Left lobe of liver (tissue), 2 donors: ENCODE measurements around the gene RAP1B. TPM values are rescaled to one million over a fixed set of nuclear protein-coding genes. Genes with fewer than 3 reads are reported as not detected.

Experiments
- ATAC-seq: fragments of 200-7000 bp; cut with Tn5 transposase; one replicate; pipeline ENCODE4 v1.9.1; 2020; ENCODE audit warnings: mild to moderate bottlenecking, moderate library complexity
- DNase-seq: peaks from one replicate; pipeline ENCODE4 v3.0.0-alpha.2; 2020; ENCODE audit warnings: low spot score
- total RNA-seq: library from RNA; stranded (reverse); gene quantifications from one replicate; pipeline ENCODE4 v1.2.1, GENCODE V29; 2021
- donor health status: DM: no; HTN: no; CAD: no; lungs with moderate emphysema.
- donor health status: DM: no; HTN: yes; CAD: no.

The RAP1B gene
- total RNA-seq = 48.1 TPM

DNA sequence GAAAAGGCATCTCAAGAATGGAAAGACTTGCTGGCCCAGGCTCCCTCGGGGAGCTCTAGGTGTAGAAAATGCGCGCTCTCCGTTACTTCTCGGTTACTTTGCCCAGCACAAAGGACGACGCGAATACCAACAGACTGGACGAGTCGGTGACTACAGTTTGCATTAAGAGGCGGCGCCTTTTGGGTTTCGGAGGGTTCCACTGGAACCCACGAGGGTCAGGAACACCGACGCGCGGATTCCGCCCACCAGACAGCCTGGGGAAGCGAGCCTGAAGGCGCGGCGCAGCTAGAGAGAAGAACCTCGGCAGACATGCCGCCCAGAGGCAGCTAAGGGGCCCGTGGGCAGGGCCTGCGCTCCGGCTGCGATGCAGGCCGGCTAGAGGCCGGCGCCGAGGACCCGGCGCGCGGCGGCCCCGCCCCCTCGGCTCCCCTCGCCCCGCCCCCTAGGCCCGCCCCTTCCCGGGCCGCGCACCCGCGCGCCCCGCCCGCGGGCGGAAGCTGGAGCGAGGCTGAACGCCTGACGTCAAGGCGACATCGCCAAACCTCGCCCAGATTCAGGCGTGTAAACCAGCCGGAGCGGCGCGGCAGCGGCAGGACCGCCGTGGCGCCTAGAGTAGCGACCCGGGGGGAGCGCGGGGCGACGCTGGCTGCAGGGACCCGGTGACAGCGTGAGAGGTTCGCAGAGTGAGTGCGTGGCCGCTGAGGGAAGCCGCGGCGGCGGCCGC lies at the start of gene RAP1B:
Gene RAP1B (plus strand): TSS at position 530 of the 724 bp plus-strand sequence. CDS start 37,826 bp downstream, outside the sequence.
- ATAC-seq (peak; percentile 94), DNase-seq (peak; percentile 93)

DNA sequence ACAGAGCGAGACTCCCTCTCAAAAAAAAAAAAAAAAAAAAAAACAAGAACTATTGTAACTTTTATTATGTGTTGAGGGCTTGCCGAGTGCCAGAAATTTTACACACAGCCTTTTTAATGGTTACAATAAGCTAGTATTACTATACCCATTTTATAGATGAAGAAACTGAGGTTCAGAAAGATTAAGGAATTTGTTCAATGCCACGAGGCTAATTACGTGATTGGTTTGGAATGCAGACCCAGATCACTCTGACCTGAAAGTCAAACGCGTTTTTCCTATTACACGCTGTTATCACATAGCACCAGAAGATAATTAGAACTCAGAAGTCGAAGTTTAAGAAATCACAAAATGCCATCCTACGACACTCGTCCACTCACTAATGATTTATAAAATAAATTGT lies 48.9 kb upstream of the RAP1B start:
- DNase-seq (no peak), ATAC-seq (no peak)

DNA sequence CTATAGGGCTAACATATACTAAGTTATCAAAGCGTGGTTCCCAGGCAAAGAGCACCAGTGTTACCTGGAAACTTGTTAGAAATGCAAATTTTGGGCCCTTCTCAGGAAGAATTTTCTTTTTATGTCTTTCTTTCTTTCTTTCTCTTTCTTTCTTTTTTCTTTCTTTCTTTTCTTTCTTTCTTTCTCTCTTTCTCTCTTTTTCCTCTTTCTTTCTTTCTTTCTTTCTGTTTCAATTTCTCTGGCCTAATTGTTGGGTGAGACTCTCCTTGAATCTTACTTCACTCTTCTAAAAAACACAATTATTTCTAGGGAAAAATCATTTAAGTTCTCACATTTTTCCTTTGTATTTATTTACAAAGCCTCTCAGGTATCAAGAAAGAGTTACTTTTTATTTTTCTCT lies 46.5 kb upstream of the RAP1B start:
- no peak for DNase-seq
- ATAC-seq = no peak

DNA sequence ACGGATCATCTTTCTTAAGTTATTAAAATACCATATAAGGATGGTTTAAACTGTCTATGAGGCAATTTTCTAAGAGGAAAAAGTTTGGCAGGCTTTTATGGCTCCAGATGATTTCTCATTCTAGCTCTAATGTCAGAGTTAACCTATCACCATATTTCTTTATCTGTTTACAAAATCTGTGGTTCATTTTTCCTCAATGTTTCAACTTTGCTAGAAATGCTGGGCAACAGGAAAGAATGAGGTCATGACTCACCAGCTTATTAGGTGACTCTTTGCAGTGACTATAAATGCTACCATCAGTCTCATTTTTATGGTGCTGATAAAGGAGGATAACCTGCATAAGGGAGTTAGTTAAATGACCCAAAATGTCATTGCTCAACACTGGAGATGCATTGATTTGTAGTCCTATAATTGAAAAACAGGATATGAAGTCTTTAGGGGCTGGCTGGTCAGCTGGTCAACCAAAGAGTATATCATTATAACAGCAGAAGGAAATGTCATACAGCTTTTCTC lies 45.3 kb upstream of the RAP1B start:
- DNase-seq (no peak), ATAC-seq (no peak)

DNA sequence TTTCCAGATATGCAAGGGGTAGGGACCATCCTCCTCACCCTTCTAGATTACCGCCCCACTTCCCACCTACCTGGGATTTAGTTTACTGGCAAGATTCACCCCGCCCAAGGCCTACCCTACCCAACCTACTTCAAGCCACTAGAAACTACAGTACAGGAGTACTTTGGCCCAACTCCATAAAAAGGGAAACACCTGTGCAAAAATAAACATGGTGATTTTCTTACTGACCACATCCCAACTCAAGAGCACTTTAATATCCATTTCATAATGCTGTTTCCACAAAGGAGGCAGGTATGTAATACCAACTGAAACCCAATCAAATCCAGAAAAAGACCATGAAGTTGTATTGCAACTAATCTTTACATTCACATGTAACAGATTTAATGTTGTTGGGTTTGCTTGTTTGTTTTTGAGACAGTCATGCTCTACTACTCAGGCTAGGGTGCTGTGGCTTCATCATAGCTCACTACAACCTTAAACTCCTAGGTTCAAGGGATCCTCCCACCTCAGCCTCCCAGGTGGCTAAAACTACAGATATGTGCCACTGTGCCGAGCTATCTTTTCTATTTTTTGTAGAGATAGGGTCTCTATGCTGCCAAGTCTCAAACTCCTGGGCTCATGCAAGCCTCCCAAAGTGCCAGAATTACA lies 41.7 kb upstream of the RAP1B start:
- DNase-seq = no peak
- no peak for ATAC-seq

DNA sequence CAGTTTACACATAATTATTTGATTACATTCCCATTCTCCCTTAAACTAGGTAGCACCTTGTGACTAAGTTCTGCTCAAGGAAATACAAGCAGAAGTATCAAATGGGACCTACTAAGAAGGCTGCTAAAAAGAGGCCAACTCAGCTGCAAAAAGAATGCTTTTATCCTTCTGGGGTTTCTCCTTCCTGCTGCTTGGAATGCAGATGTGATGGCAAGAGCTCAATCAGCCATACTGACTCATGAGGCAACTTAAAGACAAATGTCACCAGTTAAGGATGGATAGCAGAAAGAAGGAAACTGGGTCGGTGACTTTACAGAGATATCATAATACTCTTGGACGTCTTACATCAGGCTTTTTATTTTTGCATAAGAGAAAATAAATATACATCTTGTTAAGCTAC lies 38.0 kb upstream of the RAP1B start:
- no peak for ATAC-seq
- no peak for DNase-seq

DNA sequence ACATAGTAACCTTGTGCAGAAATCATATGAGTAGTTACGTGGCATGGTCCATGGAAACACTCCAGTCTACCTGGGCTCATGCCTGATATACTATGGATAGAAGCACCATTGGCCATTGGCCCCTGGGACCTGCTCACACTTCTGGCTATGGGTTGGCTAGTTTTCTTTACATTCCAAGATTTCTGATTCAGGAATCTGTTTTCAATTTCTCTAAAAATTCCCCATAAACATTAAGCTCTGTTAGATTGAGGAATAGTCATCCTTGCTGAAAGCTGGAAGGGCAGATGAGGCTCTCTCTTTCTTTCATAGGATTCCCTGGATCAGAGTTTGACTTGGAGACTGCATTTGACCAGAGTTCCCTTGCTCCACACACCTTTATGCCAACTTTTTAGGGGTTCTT lies 37.3 kb upstream of the RAP1B start:
- ATAC-seq (no peak), DNase-seq (no peak)

DNA sequence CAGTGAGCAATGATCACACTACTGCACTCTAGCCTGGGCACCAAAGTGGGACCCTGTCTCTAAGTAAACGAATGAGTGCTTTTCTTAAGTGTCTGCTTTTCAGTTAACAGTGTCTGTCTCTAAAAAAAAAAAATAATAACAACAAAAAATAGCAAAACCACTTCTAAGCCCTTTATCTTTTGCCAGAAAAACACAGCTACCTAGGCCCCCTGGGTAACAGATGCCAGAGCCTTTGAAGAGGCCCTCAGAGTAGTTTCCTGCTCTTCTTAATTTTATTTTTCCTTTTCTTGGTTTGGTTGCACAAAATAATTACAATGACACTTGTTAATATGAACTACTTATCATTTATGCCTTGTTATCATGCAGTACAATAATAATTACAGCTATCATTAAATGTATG lies 32.8 kb upstream of the RAP1B start:
- no peak for ATAC-seq

DNA sequence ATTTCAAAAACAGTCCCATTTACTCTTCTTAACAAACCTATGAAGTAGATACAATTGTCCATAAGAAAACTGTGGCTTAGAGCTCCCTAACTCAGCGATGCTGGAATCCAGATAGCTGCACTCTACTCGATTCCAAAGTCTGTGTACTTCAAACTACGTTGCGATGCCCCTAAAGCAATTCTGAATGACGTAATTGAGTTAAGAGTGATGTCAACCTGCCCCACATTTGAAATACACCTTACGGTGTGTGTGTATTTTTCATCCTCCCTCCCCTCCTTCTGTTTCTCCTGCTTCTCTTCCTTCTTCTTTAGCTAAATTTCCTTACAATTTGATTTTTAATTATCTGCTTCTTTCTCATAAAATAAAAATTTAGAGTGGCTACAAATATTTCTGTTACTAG lies 31.9 kb upstream of the RAP1B start:
- ATAC-seq = no peak

More for the DNA sequence above, 32.8 kb upstream of the RAP1B start:
- no peak for DNase-seq

DNA sequence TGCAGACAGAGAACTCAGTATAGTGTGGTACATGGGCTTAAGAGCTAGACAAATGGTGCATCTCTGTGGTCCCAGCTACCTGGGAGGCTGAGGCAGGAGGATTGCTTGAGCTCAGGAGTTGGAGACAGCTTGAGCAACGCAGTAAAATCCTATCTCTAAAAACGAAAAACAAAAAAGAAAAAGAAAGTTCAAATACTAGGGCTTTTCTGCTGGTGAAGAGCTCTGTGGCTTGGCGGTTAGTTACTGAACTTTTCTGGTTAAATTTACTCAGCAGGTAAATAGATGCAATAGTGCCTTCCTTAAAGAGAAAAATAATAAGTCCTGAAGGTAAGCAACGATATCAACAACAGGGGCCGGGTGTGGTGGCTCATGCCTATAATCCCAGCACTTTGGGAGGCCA lies 31.4 kb upstream of the RAP1B start:
- DNase-seq (no peak), ATAC-seq (no peak)

More for the DNA sequence above, 31.9 kb upstream of the RAP1B start:
- DNase-seq = no peak

DNA sequence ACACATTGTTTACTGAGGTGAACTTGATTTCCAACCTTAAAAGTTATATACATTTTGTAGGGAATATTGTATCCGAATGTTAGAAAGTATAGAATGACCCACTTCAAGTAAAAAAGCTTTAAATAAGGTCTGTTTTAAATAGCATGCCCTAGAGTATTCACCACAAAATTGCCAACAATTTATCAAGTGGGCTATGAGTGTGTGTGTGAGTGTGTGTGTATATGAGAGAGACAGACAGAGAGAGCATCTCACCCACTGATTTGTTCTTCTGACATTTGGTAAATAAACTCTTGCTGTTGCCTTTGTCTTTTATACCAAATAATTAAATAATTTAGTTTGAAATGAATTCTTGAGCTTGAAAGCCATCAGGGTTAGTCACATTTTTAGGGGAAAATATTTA lies 29.8 kb upstream of the RAP1B start:
- ATAC-seq (no peak), DNase-seq (no peak)

DNA sequence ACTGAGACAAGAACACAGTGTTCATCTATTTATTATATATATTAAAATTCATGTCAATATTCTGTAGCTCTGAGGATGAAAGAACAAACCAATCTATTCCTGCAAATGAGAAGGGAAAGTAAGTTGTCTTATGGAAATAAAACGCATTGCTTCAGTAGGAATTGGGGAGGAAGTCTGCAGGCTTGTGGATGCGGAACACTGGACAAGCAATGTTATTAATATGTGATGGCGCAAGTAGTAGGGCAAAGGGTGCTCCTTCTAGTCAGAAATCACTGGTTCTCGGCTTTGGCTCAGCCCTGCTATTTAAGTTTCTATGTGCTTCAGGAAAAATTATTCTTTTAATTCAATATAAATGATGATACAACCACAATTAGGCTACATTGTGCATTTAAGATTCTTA lies 28.8 kb upstream of the RAP1B start:
- ATAC-seq (no peak), DNase-seq (no peak)

DNA sequence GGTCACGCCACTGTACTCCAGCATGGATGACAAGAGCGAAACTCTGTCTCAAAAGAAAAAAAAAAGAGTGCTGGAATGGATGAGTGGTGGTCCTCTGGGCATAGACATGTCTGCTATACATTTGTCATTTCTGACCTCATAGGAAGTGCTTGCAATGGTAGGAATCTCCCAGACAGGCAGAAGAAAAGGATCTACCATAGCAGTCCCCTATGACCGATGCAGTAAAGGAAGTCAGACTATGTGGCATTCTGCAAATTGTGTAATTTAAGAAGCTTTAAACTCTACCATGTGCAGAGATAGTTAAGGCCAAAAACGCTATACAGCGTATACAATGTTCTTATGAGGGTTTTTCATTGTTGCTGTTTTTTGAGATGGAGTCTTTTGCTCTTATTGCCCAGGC lies 24.7 kb upstream of the RAP1B start:
- no peak for ATAC-seq
- DNase-seq = no peak

DNA sequence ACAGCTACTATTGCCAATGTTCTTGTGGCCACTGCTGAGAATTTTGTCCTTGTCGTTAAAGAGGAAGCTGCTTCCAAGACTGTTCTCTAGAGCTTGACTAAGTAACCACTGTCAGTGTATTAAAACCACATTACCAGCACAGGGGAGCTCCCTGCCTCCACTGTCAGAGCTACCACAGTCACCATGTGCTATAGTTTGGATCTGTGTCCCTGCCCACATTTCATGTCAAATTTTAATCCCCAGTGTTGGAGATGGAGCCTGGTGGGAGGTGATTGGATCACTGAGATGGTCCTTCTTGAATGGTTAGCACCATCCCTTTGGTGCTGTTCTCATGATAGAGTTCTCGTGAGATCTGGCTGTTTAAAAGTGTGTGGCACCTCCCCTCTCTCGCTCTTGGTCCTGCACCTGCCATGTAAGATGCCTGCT lies 23.2 kb upstream of the RAP1B start:
- ATAC-seq = no peak
- DNase-seq = no peak

DNA sequence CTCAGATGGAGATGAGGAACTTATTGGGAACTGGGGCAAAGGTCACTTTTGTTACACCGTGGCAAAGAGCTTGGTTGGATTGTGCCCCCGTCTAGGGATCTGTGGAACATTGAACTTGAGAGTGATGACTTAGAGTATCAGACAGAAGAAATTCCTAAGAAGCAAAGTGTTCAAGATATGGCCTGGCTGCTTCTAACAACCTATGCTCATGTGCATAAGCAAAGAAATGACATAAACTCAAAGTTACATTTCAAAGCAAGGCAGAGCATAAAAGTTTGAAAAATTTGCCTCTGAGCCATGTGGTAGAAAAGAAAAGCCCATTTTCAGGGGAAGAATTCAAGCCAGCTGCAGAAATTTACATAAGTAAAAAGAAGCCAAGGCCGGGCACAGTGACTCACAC lies 21.5 kb upstream of the RAP1B start:
- no peak for DNase-seq
- no peak for ATAC-seq

DNA sequence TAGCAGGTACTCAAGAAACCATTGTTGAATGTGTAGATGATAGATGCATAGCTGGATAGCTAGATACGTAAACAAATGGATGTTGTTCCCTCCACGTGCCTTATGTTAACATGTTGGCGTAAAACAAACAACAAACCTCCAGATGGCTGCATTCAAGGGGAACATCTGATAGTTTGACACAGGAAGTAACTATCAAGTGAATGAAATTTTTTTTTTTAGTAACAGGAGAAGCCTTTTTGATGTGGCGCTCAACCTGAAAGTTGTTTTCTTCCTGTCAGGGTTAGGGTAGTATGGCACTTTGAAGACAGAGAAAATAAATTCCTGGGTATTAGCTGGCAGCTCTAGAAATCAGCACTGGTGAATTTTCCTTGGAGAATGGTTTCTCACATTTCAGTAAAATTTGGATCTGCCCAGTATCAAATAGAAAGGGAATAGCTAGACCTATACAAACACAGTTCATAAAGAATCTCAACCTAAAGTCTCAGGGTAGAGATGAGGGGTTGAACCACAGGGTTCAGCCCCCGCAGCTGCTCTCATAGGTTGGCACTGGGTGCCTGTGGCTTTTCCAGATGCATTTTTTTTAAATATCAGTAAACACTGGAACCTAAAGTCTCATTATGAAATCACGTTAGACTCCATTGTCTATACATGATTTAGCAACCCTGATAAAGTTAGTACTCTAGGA lies 18.8 kb upstream of the RAP1B start:
- no peak for ATAC-seq
- no peak for DNase-seq

DNA sequence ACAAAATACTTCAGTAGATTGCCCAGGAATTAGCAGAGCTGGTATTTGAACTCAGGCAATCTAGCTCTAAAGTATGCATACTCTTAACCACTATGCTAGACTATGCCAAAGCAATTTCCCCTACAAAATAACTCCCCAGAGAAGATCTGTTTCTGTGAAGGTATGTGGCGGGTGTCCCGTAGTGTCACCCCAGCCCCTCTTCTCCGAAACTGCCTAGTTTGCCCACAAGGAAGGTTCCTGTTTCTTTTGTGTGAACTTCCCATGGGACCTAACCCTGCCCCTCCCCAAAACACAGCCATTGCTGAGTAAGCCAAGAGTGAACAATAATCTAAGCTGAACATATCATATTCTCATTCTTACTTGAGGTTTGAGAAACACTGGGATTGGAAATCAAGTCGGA lies 15.5 kb upstream of the RAP1B start:
- DNase-seq (no peak), ATAC-seq (no peak)

DNA sequence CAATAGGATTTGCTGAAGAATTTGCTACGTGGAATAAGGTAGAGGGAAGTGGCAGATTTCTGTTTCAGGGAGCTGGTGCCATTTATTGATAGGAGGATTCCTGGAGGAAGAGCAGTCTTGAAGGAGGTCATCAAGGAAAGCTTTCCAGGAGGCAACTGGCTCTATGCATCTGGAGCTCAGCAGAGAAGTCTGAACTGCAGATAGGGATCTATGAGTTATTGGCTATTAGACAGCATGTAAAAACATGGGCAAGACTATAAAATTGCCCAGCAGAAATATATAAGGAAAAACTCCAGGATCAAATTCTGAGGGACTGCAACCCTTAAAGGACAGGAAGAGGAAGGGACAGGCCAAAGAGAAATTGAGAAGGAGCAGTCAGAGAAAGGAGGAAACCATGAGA lies 8.9 kb upstream of the RAP1B start:
- ATAC-seq = no peak
- no peak for DNase-seq

DNA sequence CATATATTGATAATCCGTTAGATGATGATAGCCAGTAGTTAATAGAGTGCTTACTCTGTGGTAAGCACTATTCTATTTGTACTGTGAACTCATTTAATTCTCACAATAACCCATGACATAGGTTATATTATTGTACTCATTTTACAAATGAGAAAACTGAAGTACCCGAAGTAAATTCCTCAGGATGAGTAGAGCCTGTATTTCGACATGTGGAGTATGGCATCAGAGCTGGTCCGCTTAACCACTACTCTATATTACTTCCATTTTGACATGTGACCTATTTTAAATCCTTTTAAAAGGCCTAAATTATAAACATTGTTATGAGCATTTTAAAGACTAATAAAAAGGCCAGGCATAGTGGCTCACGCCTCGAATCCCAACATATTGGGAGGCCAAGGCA lies 8.0 kb upstream of the RAP1B start:
- DNase-seq = no peak
- ATAC-seq = no peak

DNA sequence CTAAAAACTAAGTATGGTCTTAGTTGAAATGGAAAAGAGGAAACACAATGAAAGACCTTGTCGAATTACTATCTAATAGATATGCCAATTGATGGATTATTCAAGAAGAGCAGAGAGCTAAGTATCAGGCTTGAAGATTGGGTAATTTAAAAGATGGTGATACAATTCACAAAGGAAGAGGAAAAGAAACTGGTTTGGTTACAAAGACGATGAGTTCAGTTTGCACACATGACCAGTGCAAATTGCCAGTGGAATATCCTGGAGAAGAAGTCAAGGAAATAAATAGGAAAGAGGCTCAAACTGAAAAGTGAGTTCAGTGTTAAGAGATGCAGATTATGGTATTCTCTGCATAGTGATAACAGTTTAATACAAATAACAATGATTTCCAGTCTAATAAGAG lies 2.5 kb upstream of the RAP1B start:
- no peak for ATAC-seq
- DNase-seq = no peak

DNA sequence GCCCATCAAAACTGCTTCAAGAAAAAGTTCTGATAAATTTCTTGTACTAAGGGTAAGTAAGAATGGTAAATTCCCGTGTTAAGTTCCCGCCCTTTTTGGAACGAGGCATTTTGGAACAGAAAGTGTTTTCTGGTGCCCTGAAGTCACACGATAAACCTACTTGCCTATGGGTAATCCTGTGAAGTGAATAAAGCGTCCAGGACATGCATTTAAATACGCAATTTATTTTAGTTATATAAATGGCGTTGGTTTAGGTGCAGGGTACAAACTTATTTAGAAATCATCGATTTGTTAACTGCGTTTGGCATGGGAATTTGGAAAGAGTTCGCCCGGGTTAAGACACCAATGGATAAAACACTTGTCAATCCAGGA lies 715 bp upstream of the RAP1B start:
- ATAC-seq (peak; percentile 54), DNase-seq (no peak)
